Endothelial cell of umbilical vein (primary cell): ENCODE results near the gene SLC9A9. TPM values are rescaled to one million over a fixed set of nuclear protein-coding genes. Genes with fewer than 3 reads are reported as not detected.

ENCODE experiments used
- BruUV-seq: library from RNA; stranded (reverse); fragments of 400-500 nt; replicated peaks from 2 replicates; lab custom pipeline; 2021; lab: Mats Ljungman, UMichigan
- CTCF ChIA-PET: fragments of 300-600, 350-600 bp; sonication (Branson Sonifier 250); formaldehyde crosslinking; loops from one replicate; lab custom pipeline; 2021; ENCODE audit warnings: antibody characterized with exemption, inconsistent platforms; lab: Charles Lee
- POLR2A ChIA-PET: fragments of 300-600, 350-600 bp; sonication (Branson Sonifier 250); formaldehyde crosslinking; loops from one replicate; lab custom pipeline; 2021; ENCODE audit warnings: antibody characterized with exemption, inconsistent platforms; lab: Charles Lee
- DNase-seq: peaks from one replicate; pipeline ENCODE4 v3.0.0-alpha.2; 2011; ENCODE audit warnings: low read depth, low spot score
- FAIRE-seq: peaks from 2 replicates; lab custom pipeline; 2011; peaks lifted over from hg19 to GRCh38; lab: Jason Lieb, UNC
- H2AFZ ChIP-seq: 2 replicates; pipeline ENCODE4 v1.6.0; 2012; ENCODE audit warnings: low read depth, low read length, control low read depth, inconsistent platforms
- H3K27ac ChIP-seq: 2 replicates; pipeline ENCODE4 v1.5.1; 2011; ENCODE audit warnings: low read depth, mild to moderate bottlenecking, control low read depth, low read length, moderate library complexity; ENCODE audit not compliant: insufficient read depth
- H3K27me3 ChIP-seq, 2 experiments: 2 replicates each; pipeline versions ENCODE4 v1.6.0 to v1.6.1; 2011; ENCODE audit warnings: low read length in 2 of 2, mixed read lengths in 1 of 2; ENCODE audit not compliant: control insufficient read depth in 2 of 2, insufficient read depth in 2 of 2
- H3K36me3 ChIP-seq, 2 experiments: 2 replicates in 1 of 2; 3 replicates in 1 of 2; pipeline ENCODE4 v1.5.1; 2011; ENCODE audit warnings: low read length in 2 of 2, mild to moderate bottlenecking in 1 of 2, moderate library complexity in 1 of 2; ENCODE audit not compliant: control insufficient read depth in 2 of 2, insufficient read depth in 2 of 2; ENCODE audit errors: extremely low read depth in 1 of 2
- H3K4me1 ChIP-seq: 3 replicates; pipeline ENCODE4 v1.5.1; 2011; ENCODE audit warnings: mild to moderate bottlenecking, low read length; ENCODE audit not compliant: control insufficient read depth, insufficient read depth; ENCODE audit errors: extremely low read depth
- H3K4me2 ChIP-seq: 2 replicates; pipeline ENCODE4 v1.6.1; 2011; ENCODE audit warnings: low read length, control low read depth, mixed read lengths; ENCODE audit not compliant: insufficient read depth
- H3K4me3 ChIP-seq, 3 experiments: fragments of 200-600 bp in 1 of 3; sonication (generic), shearing (Covaris generic) in 1 of 3; replicated peaks in 1 of 3; 2 replicates each; pipeline ENCODE4 v1.5.1; 2011 to 2016; ENCODE audit warnings: control low read depth in 3 of 3, low read length in 3 of 3, mild to moderate bottlenecking in 2 of 3, inconsistent platforms in 1 of 3, low read depth in 1 of 3, moderate library complexity in 1 of 3; ENCODE audit not compliant: insufficient read depth in 1 of 3
- H3K79me2 ChIP-seq: 2 replicates; pipeline ENCODE4 v1.6.0; 2012; ENCODE audit warnings: low read length, inconsistent platforms; ENCODE audit not compliant: control insufficient read depth, insufficient read depth
- H3K9ac ChIP-seq: replicated peaks from 2 replicates; pipeline ENCODE3; 2011; ENCODE audit warnings: low read length, control low read depth; ENCODE audit not compliant: insufficient read depth; ENCODE audit errors: extremely low read depth
- H3K9me1 ChIP-seq: replicated peaks from 3 replicates; pipeline ENCODE4 v1.6.0; 2011; ENCODE audit warnings: mild to moderate bottlenecking, low read length; ENCODE audit not compliant: control insufficient read depth, insufficient read depth; ENCODE audit errors: extremely low read depth
- H3K9me3 ChIP-seq: replicated peaks from 2 replicates; pipeline ENCODE4 v1.5.1; 2012; ENCODE audit warnings: low read length, inconsistent platforms; ENCODE audit not compliant: control insufficient read depth, insufficient read depth
- H4K20me1 ChIP-seq: replicated peaks from 2 replicates; pipeline ENCODE3; 2011; ENCODE audit warnings: mild to moderate bottlenecking, low read length; ENCODE audit not compliant: control insufficient read depth, insufficient read depth; ENCODE audit errors: extremely low read depth
- EZH2 ChIP-seq: IDR thresholded peaks from 2 replicates; pipeline ENCODE4 v1.6.1; 2012; ENCODE audit warnings: borderline replicate concordance, low read depth, mild to moderate bottlenecking, moderate library complexity, low read length, inconsistent platforms; ENCODE audit not compliant: severe bottlenecking
- FOS ChIP-seq: IDR thresholded peaks from 2 replicates; pipeline ENCODE4 v1.6.1; 2011; ENCODE audit warnings: mild to moderate bottlenecking, low read length, moderate library complexity, borderline replicate concordance; ENCODE audit not compliant: insufficient read depth
- GATA2 ChIP-seq: IDR thresholded peaks from 2 replicates; pipeline ENCODE4 v1.7.0; 2011; ENCODE audit warnings: low read depth, mild to moderate bottlenecking, moderate library complexity, mixed read lengths, low read length; ENCODE audit not compliant: insufficient read length, insufficient read depth
- JUN ChIP-seq: IDR thresholded peaks from 2 replicates; pipeline ENCODE4 v1.6.1; 2011; ENCODE audit warnings: borderline replicate concordance, low read depth; ENCODE audit not compliant: insufficient read length, insufficient read depth
- dilution Hi-C: fragments of 300-500 bp; cut with MboI; formaldehyde crosslinking; loops from one replicate; pipeline ENCODE4 v1.15.0; 2019; ENCODE audit warnings: low sequenced_read_pairs; ENCODE audit not compliant: extremely low pct_ligation_motif_present
- intact Hi-C: fragments of 100-400 bp; cut with micrococcal nuclease; formaldehyde crosslinking; loops from one replicate; pipeline ENCODE4 v1.10.0; 2022
- polyA plus RNA-seq, 4 experiments: library from polyadenylated mRNA; depleted of rRNA in 3 of 4; stranded (reverse) in 3 of 4; unstranded in 1 of 4; fragments of >200 nt; gene quantifications; 2 replicates each; pipeline versions ENCODE4 v1.2.1 to v1.2.3, GENCODE V29; 2011 to 2012; ENCODE audit warnings: missing spikeins in 1 of 4
- total RNA-seq: library from RNA; stranded (reverse); gene quantifications from 2 replicates; pipeline ENCODE4 v1.2.3, GENCODE V29; 2021
- TF ChIP-seq, protein P1 (sequence below): IDR thresholded peaks from 2 replicates; pipeline ENCODE4 v1.6.1; 2011; ENCODE audit not compliant: insufficient read depth, insufficient read length
- TF ChIP-seq, protein P2 (sequence below), 2 donors: IDR thresholded peaks; 1 replicate in 1 of 2; 2 replicates in 1 of 2; pipeline ENCODE4 v1.5.1; 2011; ENCODE audit warnings: low read length in 2 of 2, mild to moderate bottlenecking in 2 of 2, moderate library complexity in 2 of 2, control low read depth in 1 of 2, inconsistent platforms in 1 of 2, low read depth in 1 of 2; ENCODE audit not compliant: insufficient read depth in 1 of 2; ENCODE audit errors: extremely low read depth in 1 of 2

Gene SLC9A9
- total and polyA plus RNA-seq, 2 donors (not counting 3 experiments of a cell fraction or from before 2014, with no cell fraction given): 1.5 to 1.8 TPM

DNA sequence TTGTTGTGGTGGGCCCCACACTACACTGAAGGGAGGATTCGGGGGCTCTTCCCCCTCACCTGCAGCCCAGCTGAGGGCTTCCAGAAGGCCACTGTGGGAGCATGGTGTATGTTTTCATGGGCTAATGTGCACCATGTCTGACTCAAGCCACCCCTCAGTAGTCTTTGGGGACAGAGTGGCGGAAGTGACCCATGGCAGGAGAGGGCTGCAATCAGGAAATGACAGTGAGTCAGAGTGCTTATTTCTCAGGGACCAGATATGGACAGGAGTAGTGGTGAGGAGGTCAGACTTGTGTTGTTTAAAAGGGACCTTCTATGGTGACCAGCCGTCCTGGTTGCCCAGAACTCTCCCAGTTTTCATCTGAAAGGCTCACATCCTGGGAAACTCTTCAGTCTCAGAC, 32.8 kb upstream of the SLC9A9 start:
- CTCF ChIA-PET: no interaction called here
- TF ChIP-seq, protein P1, sequence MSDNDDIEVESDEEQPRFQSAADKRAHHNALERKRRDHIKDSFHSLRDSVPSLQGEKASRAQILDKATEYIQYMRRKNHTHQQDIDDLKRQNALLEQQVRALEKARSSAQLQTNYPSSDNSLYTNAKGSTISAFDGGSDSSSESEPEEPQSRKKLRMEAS: no peak
- no peak for TF ChIP-seq JUN
- no peak for TF ChIP-seq EZH2
- TF ChIP-seq, protein P2, sequence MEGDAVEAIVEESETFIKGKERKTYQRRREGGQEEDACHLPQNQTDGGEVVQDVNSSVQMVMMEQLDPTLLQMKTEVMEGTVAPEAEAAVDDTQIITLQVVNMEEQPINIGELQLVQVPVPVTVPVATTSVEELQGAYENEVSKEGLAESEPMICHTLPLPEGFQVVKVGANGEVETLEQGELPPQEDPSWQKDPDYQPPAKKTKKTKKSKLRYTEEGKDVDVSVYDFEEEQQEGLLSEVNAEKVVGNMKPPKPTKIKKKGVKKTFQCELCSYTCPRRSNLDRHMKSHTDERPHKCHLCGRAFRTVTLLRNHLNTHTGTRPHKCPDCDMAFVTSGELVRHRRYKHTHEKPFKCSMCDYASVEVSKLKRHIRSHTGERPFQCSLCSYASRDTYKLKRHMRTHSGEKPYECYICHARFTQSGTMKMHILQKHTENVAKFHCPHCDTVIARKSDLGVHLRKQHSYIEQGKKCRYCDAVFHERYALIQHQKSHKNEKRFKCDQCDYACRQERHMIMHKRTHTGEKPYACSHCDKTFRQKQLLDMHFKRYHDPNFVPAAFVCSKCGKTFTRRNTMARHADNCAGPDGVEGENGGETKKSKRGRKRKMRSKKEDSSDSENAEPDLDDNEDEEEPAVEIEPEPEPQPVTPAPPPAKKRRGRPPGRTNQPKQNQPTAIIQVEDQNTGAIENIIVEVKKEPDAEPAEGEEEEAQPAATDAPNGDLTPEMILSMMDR (IDR thresholded peaks at IDR 0.05; ENCODE audit: extremely low read depth in 1 of 2, insufficient read depth in 1 of 2, low read depth in 1 of 2, low read length in 2 of 2): no peak
- TF ChIP-seq GATA2: no peak
- TF ChIP-seq FOS: peak; percentile 50
- intact Hi-C loops: no loop called here
- FAIRE-seq: peak; percentile 82
- Histone ChIP-seq H3K9ac (no peak overlapping the region), H3K36me3 (no peaks in the 10 kb centered on the region), H3K4me2 (no peak overlapping the region), H3K9me1 (no peaks in the 10 kb centered on the region), H2AFZ (no peak overlapping the region), H4K20me1 (no peaks in the 10 kb centered on the region), H3K9me3 (no peaks in the 10 kb centered on the region), H3K4me1 (peaks cover 12% of the 10 kb centered on the region), H3K27ac (peak overlapping the region; percentile 8), H3K27me3 (no peaks in the 10 kb centered on the region), H3K79me2 (no peaks in the 10 kb centered on the region), H3K4me3 (no peak overlapping the region)
- DNase-seq: peak; percentile 24
- POLR2A ChIA-PET: no interaction called here
- no TSS peak for BruUV-seq
- dilution Hi-C loops: no loop called here
